WTC11 (cell line): ENCODE results near the gene ABTB2. TPM values are rescaled to one million over a fixed set of nuclear protein-coding genes. Genes with fewer than 3 reads are reported as not detected.

Experiments
- ATAC-seq: fragments of 200-7000 bp; cut with Tn5 transposase; 2 replicates; pipeline ENCODE4 v1.10.0; 2021; ENCODE audit warnings: mild to moderate bottlenecking, moderate library complexity
- CTCF ChIA-PET: fragments of 300-600 bp; sonication (Branson Sonifier 250); formaldehyde crosslinking; loops from one replicate; lab custom pipeline; 2021; ENCODE audit warnings: antibody characterized with exemption; lab: Charles Lee
- POLR2A ChIA-PET: fragments of 350-600 bp; sonication (Branson Sonifier 250); formaldehyde crosslinking; loops from one replicate; lab custom pipeline; 2021; ENCODE audit warnings: antibody characterized with exemption; lab: Charles Lee
- DNase-seq: peaks from one replicate; pipeline ENCODE4 v3.0.0; 2021; ENCODE audit warnings: low spot score
- H3K27ac Mint-ChIP-seq: 2 replicates; pipeline ENCODE4 v1.8.0; 2021; ENCODE audit warnings: mixed read lengths
- H3K27me3 Mint-ChIP-seq: 2 replicates; pipeline ENCODE4 v1.8.0; 2021; ENCODE audit warnings: low read depth, mild to moderate bottlenecking, moderate library complexity, mixed read lengths
- H3K36me3 Mint-ChIP-seq: 2 replicates; pipeline ENCODE4 v1.8.0; 2021; ENCODE audit warnings: mixed read lengths
- H3K4me1 Mint-ChIP-seq: 2 replicates; pipeline ENCODE4 v1.8.0; 2022; ENCODE audit warnings: mixed read lengths
- H3K4me3 Mint-ChIP-seq: 2 replicates; pipeline ENCODE4 v1.8.0; 2021; ENCODE audit warnings: mild to moderate bottlenecking, moderate library complexity, mixed read lengths
- H3K9me3 Mint-ChIP-seq: 2 replicates; pipeline ENCODE4 v1.8.0; 2021; ENCODE audit warnings: mixed read lengths
- ARID4B ChIP-seq: sonication (generic); formaldehyde crosslinking; IDR thresholded peaks from 2 replicates; pipeline ENCODE4 v1.8.0; 2023; ENCODE audit warnings: missing genetic modification reagents, mild to moderate bottlenecking, borderline replicate concordance
- ATF2 ChIP-seq: sonication (generic); formaldehyde crosslinking; IDR thresholded peaks from 2 replicates; pipeline ENCODE4 v1.8.1; 2022; ENCODE audit warnings: low read depth, missing genetic modification reagents, borderline replicate concordance
- ESRRA ChIP-seq: sonication (generic); formaldehyde crosslinking; IDR thresholded peaks from 2 replicates; pipeline ENCODE4 v1.8.1; 2022; ENCODE audit warnings: mild to moderate bottlenecking, missing genetic modification reagents, borderline replicate concordance
- IRF1 ChIP-seq: sonication (generic); formaldehyde crosslinking; IDR thresholded peaks from 2 replicates; pipeline ENCODE4 v1.8.0; 2023; ENCODE audit warnings: missing genetic modification reagents
- JAZF1 ChIP-seq: fragments of 250-450 bp; sonication (Bioruptor Pico); IDR thresholded peaks from 2 replicates; pipeline ENCODE4 v1.9.0; 2021; ENCODE audit warnings: moderate library complexity, mild to moderate bottlenecking, inconsistent platforms
- TCF7 ChIP-seq: sonication (generic); formaldehyde crosslinking; IDR thresholded peaks from 2 replicates; pipeline ENCODE4 v1.8.0; 2022; ENCODE audit warnings: mild to moderate bottlenecking, low read depth, missing genetic modification reagents, moderate library complexity
- USF1 ChIP-seq: sonication (generic); formaldehyde crosslinking; IDR thresholded peaks from 2 replicates; pipeline ENCODE4 v1.8.0; 2022; ENCODE audit warnings: mild to moderate bottlenecking, missing genetic modification reagents
- ZNF121 ChIP-seq: sonication (generic); formaldehyde crosslinking; IDR thresholded peaks from 2 replicates; pipeline ENCODE4 v1.8.0; 2023; ENCODE audit warnings: missing genetic modification reagents
- ZNF138 ChIP-seq: sonication (generic); formaldehyde crosslinking; conservative IDR thresholded peaks from 2 replicates; pipeline ENCODE4 v1.8.1; 2022; ENCODE audit warnings: mild to moderate bottlenecking, moderate library complexity, missing genetic modification reagents
- ZNF281 ChIP-seq: sonication (generic); formaldehyde crosslinking; IDR thresholded peaks from 2 replicates; pipeline ENCODE4 v1.8.0; 2023; ENCODE audit warnings: mild to moderate bottlenecking, missing genetic modification reagents
- ZNF317 ChIP-seq: sonication (generic); formaldehyde crosslinking; IDR thresholded peaks from 2 replicates; pipeline ENCODE4 v1.8.1; 2023; ENCODE audit warnings: low read depth, mild to moderate bottlenecking, moderate library complexity, missing genetic modification reagents, borderline replicate concordance
- ZNF416 ChIP-seq: fragments of 250-450 bp; sonication (Bioruptor Pico); IDR thresholded peaks from 2 replicates; pipeline ENCODE4 v1.9.0; 2021; ENCODE audit warnings: mild to moderate bottlenecking, inconsistent platforms
- total RNA-seq: library from RNA; stranded (reverse); gene quantifications from 3 replicates; pipeline ENCODE4 v1.2.3, GENCODE V29; 2021

The ABTB2 gene
- total RNA-seq, 1 experiment from 2014 or later, result 12.8 TPM

- Mint-ChIP-seq H3K4me1 (peaks cover 20% of the 10 kb centered on the region), H3K27me3 (no peaks in the 10 kb centered on the region), H3K36me3 (no peaks in the 10 kb centered on the region), H3K9me3 (no peaks in the 10 kb centered on the region), H3K4me3 (no peak overlapping the region), H3K27ac (no peak overlapping the region; the same call in 1 of the 2 replicates)
- ChIA-PET POLR2A (interaction anchor here (1.6 kb wide), 1 partner anchor 25 kb away, joined by 3 read pairs; no protein-coding TSS in a partner anchor), CTCF (interaction anchor here (3.2 kb wide), 1 partner anchor 50 kb away, joined by 21 read pairs; no protein-coding TSS in a partner anchor)
- no peak for ATAC-seq
- DNase-seq, result no peak
- TF ChIP-seq ZNF281 (CRISPR knock-in tag), result no peak
- TF ChIP-seq ESRRA, result no peak
These were observed 133.3 kb downstream of the ABTB2 start for GRCh38 chr11:34224434-34224966.

- H3K27ac Mint-ChIP-seq, result no peak overlapping the region
- no peaks in the 10 kb centered on the region for H3K36me3 Mint-ChIP-seq
- no peaks in the 10 kb centered on the region for H3K27me3 Mint-ChIP-seq
- H3K9me3 Mint-ChIP-seq, result no peaks in the 10 kb centered on the region
- ATAC-seq, result no peak
- no peak for DNase-seq
- TF ChIP-seq ZNF416, result no peak
- no peak for TF ChIP-seq JAZF1 (CRISPR knock-in tag)
- no peak for TF ChIP-seq ZNF317 (CRISPR knock-in tag)
- TF ChIP-seq ATF2, result no peak
- no peak for TF ChIP-seq ZNF121 (CRISPR knock-in tag)
- H3K4me3 Mint-ChIP-seq, result no peak overlapping the region
- POLR2A ChIA-PET, result interaction anchor here (1.6 kb wide), 1 partner anchor 26 kb away, joined by 3 read pairs; no protein-coding TSS in a partner anchor
- H3K4me1 Mint-ChIP-seq, result peaks cover 20% of the 10 kb centered on the region
- CTCF ChIA-PET, result interaction anchor here (0.6 to 3.2 kb wide), 3 partner anchors 17 to 50 kb away, joined by 3 to 21 read pairs (median 4); no protein-coding TSS in a partner anchor
These were observed 133.9 kb downstream of the ABTB2 start for GRCh38 chr11:34223907-34224306.

- no peak overlapping the region for H3K4me3 Mint-ChIP-seq
- H3K36me3 Mint-ChIP-seq, result no peaks in the 10 kb centered on the region
- ChIA-PET POLR2A (interaction anchor here (1.6 kb wide), 1 partner anchor 27 kb away, joined by 3 read pairs; no protein-coding TSS in a partner anchor), CTCF (interaction anchor here (0.6 to 1.4 kb wide), 4 partner anchors 16 to 49 kb away, joined by 3 to 4 read pairs (median 4); no protein-coding TSS in a partner anchor)
- H3K27ac Mint-ChIP-seq, result peak overlapping the region; percentile 27; the same call in 1 of the 2 replicates
- no peaks in the 10 kb centered on the region for H3K27me3 Mint-ChIP-seq
- ATAC-seq (peak; percentile 48), DNase-seq (no peak)
- TF ChIP-seq TCF7 (CRISPR knock-in tag) (no peak), USF1 (CRISPR knock-in tag) (no peak), IRF1 (CRISPR knock-in tag) (no peak), ATF2 (no peak), ZNF138 (CRISPR knock-in tag) (no peak), ARID4B (no peak)
- peaks cover 20% of the 10 kb centered on the region for H3K4me1 Mint-ChIP-seq
- no peaks in the 10 kb centered on the region for H3K9me3 Mint-ChIP-seq
These were observed 134.6 kb downstream of the ABTB2 start for GRCh38 chr11:34223021-34223813.
